OCI-M2 (cell line): ENCODE measurements around the gene IGSF23.

ENCODE experiments used
- DNase-seq: peaks from one replicate; lab custom pipeline; 2025; ENCODE audit not compliant: unreplicated experiment; lab: John Stamatoyannopoulos, UW

IGSF23 gene

GRCh38 chr19:44613295-44614178 lies at the start of gene IGSF23:
Gene IGSF23, plus strand, starts transcription at chr19:44613563. Its CDS starts 83 bp downstream, at chr19:44613646.
- DNase-seq, result no peak

DNA sequence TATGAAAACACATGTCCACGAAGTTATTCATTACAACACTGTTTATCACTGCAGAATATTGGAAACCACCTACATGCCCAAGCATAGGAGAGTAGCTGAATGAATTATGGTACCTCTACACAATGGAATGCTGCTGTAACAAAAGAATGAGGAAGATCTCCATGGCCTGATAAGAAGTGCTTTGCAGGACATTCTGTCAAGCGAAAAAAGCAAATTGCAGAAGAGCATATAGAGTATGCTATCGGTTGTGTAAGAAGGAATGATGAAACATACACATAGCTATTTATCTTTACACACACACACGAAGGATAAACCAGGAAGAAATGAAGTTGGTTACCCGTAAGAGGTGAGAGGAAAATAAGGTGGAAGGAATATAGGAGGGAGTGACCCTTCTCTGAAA lies 46.4 kb upstream of the IGSF23 start:
- DNase-seq, result no peak

DNA sequence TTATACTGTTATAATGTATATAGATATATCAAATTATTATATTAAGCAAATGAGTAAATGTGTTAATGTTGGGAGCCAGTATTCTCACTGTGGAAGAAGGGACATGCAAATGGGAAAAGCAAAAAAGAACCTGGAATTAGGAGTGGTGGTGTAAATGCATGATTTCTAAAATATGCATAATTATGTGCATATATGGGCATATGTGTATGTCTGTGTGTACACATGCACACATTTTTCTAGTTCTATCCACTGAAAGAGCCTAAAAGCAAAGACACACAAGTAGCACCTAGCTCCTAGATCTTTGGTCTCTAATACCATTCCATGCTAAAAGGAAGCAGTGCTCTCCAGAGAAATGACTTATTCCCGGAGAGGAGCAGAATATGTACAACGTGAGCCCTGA lies 45.6 kb upstream of the IGSF23 start:
- DNase-seq, result no peak

- no peak for DNase-seq
Observed at GRCh38 chr19:44570603-44570983, 42.8 kb upstream of the IGSF23 start.

DNA sequence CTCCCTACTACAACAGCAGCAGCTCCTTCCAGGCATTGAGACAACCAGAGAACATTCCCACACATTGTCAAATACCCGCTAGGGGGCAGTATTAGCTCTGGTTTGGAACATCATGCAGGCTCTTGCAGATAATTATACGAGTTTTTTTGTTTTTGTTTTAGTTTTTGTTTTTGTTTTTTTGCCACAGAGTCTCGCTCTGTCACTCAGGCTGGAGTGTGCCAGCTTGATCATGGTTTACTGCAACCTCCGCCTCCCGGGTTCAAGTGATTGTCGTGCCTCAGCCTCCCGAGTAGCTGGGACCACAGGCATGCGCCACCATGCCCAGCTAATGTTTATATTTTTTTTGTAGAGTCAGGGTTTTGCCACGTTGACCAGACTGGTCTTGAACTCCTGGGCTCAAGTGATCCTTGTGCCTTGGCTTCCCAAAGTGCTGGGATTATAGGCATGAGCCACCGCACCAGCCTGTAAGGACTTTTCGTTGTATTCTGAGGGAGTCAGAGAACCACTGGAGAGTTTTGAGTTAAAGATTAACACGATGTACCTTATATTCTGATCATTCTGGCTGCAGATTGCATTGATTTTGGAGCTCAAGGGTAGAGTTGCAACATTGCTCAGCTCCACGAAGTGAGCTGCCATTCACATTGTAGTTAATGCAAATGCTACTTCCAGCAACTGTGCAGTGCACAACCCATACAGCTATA lies 42.2 kb upstream of the IGSF23 start:
- peak; percentile 86 for DNase-seq

DNA sequence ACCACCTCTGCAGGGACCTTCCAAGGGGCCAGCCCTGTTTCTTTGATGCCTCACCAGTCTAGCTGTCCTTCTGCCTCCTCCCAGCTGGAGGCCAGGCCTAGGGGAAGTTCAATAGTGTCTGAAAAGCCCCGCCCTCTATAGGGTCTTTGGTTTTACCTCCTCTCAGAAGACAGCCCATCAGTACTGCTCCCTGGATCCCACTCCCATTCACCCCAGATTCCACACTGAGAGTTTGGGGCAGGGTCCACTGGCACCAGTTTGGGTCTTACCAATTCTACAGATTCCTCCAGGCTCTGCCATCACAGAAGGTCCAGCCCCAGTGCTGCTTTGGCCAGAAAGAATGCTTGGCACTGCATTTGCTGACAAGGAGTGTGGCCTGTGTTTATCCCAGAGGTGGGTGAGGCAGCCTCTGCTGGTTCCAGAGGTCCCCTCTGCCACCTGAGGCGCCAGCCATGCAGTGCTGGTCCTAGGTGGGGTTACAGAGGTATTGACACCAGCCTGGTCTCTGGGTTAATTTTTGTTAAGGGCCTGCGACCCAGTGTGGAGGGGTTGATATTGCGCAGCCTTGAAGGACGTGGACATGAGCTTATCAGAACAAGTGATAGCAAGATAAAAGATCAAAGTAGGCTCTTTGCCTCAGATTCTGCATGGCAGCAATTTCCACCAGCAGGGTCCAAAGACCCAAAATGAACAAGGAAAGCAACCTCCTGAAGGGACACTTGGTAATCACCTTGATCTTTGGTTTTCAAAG lies 41.4 kb upstream of the IGSF23 start:
- DNase-seq, result no peak

- DNase-seq, result no peak
Observed at GRCh38 chr19:44572581-44572900, 40.8 kb upstream of the IGSF23 start.

DNA sequence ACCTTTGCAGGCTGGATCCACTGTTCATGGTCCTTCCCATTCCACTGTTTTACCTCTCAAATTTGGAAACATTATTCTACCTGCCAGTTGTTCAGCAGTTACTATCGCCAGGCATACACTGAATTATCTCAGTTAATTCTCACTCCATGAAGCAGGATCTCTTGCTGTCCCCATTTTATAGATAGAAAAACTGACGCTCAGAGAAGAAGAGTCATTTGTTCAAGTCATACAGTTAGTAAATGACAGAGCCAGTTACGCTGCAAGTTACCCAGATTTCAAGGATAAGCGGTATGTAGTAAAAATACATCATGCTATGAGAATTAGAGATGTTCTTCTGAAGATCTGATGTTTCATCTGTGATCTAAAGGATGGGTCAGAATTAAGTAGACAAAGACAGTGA lies 40.2 kb upstream of the IGSF23 start:
- no peak for DNase-seq

DNA sequence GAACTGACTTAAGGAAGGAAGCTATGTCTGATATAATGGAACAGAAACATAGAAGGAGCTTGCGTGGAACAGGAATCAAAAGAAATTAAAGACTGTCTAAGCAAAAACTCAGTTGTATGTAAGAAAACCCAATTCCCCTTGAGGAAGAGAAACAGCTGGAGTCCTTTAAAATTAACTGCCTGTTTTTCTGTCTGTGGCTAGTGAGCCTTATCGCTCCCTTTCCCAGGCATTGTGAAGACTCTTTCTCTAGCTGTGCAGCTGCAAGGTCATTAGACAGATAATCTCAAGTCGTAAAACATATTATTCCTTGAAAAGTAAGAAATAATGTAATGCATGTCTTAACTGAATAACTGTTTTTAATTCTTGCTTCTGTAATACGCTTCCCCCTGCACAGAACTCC lies 39.7 kb upstream of the IGSF23 start:
- no peak for DNase-seq

- DNase-seq, result no peak
Observed at GRCh38 chr19:44574186-44574950, 39.0 kb upstream of the IGSF23 start.

DNA sequence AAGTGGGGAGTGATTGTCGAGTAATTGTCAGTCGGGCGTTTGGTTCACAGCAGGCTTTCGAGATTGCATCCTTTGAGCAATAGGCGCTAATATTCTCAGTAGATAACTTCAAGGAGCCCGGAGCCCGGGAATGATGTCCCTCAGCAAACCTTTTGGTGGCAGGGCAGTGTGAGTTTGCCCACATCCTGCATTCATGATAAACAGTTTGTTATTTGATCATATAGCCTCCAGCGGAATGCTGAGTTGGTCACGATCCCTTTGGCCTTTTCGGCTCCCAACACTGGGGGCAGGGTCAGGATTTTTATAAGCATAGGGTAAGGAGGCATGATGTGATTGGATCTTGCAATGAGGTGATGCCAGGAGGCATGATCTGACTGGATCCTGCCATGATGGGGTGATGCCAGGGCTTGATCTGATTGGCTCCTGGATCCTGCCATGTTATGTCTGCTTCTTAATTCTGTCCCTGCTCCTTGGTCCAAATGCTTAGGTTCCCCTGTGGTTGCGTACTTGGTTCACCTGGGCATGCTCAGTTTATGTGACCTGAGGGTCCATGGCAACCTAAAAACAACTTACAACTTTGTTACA lies 38.2 kb upstream of the IGSF23 start:
- no peak for DNase-seq

DNA sequence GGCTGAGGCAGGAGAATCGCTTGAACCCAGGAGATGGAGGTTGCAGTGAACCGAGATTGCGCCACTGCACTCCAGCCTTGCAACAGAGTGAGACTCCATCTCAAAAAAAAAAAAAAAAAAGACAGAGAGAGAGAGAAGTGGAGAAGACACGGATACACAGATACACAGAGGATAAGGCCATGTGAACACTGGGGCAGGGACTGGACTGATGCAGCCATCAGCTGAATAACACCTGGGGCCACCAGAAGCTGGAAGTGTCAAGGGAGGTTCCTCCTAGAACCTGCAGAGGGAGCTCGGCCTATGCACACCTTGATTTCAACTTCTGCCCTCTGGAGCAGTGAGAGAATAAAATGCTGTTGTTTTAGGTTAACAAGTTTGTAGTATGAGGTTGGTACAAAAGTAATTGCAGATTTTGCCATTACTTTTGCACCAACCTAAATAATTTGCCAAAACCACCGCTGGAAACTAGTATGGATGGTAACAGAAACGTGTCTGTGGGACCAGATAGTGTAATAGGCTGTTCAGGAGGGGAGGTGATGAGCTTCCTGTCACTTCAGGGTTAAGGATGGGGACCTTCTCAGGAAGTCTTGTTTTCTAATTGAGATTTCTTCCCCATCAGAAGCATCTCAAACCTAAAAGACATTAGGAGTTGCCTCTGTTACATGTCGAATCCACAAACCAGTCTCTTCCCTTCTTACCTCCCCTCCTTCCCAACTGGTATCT lies 36.4 kb upstream of the IGSF23 start:
- DNase-seq, result no peak

DNA sequence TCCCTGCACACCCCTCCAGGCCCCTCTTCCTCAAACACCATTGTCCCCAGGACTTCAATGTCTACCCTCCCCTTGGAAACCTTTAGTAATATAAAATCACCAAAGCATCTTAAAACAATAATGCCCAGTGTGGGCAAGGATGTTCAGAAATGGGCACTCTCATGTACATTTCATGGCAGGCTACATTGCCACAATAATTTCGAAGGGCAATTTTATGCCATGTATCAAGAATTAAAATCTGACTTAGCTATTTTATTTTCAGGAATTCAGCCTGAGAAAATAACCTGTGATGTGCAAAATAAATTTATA lies 35.8 kb upstream of the IGSF23 start:
- DNase-seq, result no peak

DNA sequence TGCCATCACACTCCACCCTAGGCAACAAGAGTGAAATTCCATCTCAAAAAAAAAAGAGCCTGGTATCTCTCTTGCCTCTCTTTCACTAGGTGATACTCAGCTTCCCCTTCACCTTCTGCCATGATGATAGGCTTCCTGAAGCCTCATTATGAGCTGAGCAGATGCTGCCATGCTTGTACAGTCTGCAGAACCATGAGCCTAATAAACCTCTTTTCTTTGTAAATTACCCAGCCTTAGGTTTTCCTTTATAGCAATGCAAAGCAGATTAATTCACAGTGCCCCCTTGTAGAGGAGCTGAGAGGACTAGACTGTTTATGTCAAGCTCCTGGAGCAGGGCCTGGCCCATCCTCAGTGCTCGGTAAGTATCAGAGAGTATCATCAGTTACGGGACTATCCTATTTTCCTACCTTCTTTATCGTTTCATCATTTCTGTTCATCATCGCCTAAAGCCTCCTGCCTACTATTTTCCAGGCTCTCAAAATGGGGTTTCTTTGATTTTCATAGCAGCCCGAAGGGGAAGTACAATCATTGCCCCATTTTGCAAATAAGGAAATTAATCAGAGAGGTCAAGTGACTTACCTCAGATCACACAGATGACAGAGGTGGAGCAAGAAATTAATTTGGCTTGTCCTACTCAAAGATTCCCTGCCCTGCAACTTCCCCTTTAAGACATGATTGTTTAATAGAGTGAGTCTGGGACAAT lies 33.5 kb upstream of the IGSF23 start:
- DNase-seq, result no peak

DNA sequence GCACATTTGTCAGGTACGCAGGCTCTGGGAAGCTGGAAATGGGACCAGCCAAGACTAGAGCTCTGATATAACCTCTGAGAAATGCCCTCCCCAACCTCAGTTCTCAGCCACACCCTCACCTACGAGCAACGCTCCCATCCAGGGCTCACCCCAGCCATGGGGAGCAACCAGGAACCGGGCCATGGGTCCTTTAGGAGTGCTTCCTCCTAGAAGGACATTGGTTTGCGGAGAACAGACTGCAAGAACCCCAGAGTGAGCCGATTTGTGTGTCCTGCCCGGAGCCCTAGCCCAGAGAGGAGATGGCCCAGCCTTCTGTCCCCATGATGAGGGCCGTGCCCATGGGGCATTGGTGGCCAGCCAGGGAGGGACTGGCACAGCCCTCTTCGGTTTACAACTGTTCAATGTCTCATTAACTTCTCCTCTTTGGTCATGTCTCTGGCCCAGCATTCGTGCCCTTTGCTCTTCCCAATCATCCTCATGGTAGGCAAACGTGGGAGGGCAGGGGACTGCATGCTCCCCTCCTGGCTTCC lies 32.9 kb upstream of the IGSF23 start:
- DNase-seq, result no peak

GRCh38 chr19:44581288-44581687 lies 32.1 kb upstream of the IGSF23 start:
- DNase-seq, result no peak

GRCh38 chr19:44582581-44583265 lies 30.6 kb upstream of the IGSF23 start:
- no peak for DNase-seq

- DNase-seq, result no peak
Observed at GRCh38 chr19:44585371-44586133, 27.8 kb upstream of the IGSF23 start.
